GM19397 (cell line): ENCODE data around the gene ATXN7.

Experiments used
- ATAC-seq: cut with Tn5 transposase; IDR thresholded peaks from one replicate; pipeline ENCODE4 v1.9.1; 2021; ENCODE audit warnings: mild to moderate bottlenecking, moderate library complexity; ENCODE audit not compliant: unreplicated experiment

Gene ATXN7, protein sequence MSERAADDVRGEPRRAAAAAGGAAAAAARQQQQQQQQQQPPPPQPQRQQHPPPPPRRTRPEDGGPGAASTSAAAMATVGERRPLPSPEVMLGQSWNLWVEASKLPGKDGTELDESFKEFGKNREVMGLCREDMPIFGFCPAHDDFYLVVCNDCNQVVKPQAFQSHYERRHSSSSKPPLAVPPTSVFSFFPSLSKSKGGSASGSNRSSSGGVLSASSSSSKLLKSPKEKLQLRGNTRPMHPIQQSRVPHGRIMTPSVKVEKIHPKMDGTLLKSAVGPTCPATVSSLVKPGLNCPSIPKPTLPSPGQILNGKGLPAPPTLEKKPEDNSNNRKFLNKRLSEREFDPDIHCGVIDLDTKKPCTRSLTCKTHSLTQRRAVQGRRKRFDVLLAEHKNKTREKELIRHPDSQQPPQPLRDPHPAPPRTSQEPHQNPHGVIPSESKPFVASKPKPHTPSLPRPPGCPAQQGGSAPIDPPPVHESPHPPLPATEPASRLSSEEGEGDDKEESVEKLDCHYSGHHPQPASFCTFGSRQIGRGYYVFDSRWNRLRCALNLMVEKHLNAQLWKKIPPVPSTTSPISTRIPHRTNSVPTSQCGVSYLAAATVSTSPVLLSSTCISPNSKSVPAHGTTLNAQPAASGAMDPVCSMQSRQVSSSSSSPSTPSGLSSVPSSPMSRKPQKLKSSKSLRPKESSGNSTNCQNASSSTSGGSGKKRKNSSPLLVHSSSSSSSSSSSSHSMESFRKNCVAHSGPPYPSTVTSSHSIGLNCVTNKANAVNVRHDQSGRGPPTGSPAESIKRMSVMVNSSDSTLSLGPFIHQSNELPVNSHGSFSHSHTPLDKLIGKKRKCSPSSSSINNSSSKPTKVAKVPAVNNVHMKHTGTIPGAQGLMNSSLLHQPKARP

DNA sequence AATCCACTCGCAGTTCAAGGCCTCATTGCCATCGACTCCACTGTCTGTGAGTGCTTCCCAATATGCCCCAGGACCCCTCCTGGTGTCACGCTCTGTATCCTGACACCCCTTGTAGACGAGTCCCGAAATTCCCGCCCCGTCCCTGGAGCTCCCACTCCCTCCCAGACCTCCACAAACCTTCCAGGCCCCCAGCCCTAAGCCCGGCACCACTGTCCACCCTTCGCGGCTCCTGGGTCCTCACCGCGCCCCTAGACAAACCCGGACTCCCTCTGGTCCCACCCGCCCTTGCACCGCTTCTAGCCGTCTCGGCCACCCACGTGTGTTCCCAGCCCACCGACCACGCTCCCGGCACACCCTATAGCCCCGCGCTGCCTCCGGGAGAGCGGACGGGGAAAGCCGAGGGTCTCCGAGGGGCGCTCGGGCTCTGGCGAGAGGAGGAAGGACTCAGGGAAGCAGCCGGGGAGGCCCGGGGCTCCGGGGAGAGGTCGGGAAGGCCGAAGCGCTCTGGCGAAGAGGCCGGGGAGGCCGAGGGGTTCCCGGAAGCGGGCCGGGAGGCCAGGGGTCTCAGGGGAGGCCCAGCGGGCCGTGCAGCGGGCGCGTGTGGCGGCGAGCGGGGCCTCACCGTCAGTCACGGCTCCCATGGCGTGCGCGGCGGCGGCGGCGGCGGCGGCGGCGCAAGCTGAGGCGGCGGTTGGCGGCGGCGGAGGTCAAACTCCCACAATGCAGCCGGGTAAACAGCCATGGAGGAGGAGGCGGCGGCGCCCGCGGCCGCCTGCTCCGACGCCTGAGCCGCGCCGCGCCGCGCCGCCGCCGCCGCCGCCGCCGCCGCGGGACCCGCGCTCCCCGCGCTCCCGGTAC, at the start of gene ATXN7, which contains the start of gene THOC7:
ATXN7 (plus strand) TSS at position 718 of the 858 bp plus-strand sequence. CDS start 48,732 bp downstream, outside the sequence.
THOC7 (minus strand) TSS at position 656 of the 858 bp plus-strand sequence; CDS start at position 641, 15 bp downstream.
- ATAC-seq, result peak; percentile 79

GRCh38 chr3:63814237-63814636, 49.4 kb upstream of the ATXN7 start:
- ATAC-seq, result no peak

DNA sequence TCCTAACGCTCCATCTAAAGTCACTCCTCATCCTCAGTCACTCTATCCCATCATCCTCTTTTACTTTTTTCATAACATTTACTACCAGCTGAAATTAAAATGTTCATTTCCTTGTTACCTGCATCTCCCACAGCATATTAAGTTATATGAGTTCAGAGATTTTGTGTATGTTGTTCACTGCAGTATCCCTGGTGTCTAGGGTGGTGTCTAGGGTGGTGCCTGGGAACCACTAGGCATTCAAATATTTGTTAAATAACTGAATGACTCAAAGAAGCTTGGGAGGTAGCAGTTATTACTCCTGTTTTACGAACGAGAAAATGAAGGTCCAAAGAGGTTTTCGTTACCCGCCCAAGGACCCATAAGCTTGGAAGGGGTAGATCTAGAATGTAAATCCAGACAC, 46.4 kb upstream of the ATXN7 start:
- ATAC-seq, result no peak

GRCh38 chr3:63818282-63819150, 45.2 kb upstream of the ATXN7 start:
- peak; percentile 63 for ATAC-seq

DNA sequence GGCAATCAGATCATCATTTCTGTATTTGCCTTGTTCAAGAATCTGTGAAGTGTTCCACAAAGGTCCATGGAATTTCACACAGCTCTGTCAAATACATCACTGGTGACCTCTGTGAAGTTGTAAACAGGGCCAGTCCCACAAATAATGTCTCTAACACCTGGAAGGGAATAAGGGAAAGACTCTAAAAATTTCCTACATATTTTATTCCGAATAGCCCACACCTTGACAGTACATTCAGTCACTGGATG, 44.6 kb upstream of the ATXN7 start, which contains the start of gene C3orf49:
C3orf49 (plus strand) TSS at position 149 of the 248 bp plus-strand sequence. CDS start 173 bp downstream, outside the sequence.
- ATAC-seq, result no peak

DNA sequence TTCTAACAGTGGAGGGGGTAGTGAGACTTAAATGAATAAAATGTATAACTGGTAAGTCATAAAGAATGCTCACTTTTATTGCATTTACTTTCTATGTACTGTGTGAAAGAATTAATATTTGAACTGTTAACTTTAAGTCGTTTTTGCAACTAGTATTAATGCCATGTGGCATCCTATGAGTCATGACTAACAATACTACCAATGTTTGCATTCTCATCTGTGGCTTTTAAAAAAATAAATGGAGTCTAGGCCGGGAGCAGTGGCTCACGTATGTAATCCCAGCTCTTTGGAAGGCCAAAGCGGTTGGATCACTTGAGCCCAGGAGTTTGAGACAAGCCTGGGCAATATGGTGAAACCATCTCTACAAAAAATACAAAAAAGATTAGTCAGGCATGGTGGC, 39.4 kb upstream of the ATXN7 start:
- no peak for ATAC-seq

GRCh38 chr3:63830526-63830925, 33.1 kb upstream of the ATXN7 start:
- ATAC-seq, result no peak

DNA sequence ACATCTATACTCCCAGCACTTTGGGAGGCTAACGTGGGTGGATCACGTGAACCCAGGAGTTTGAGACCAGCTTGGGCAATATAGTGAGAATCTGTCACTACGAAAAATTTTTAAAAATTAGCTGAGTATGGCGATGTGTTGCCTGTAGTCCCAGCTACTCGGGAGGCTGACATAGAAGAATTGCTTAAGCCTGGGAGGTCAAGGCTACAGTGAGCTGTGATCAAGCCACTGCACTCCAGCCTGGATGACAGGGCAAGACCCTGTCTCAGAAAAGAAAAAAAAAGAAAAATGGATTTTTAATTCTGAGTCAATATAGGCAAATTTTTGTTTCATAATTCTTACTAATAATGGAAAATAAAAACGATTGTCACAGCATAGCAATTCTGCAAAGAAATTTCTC, 31.3 kb upstream of the ATXN7 start:
- no peak for ATAC-seq

GRCh38 chr3:63841704-63842103, 22.0 kb upstream of the ATXN7 start:
- ATAC-seq, result no peak

DNA sequence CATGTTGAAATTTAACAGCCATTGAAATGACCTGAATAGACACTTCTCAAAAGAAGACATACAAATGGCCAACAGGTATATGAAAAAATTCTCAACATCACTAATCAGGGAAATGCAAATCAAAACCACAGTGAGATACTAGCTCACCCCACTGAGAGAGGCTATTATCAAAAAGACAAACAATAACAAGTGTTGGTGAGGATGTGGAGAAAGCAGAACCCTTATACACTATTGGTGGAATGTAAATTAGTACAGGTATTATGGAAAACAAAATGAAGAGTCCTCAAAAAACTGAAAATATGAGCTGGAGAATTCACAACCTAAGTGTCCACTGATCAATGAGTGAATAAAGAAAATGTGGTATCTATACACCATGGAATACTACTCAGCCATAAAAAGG, 21.5 kb upstream of the ATXN7 start:
- ATAC-seq, result no peak

DNA sequence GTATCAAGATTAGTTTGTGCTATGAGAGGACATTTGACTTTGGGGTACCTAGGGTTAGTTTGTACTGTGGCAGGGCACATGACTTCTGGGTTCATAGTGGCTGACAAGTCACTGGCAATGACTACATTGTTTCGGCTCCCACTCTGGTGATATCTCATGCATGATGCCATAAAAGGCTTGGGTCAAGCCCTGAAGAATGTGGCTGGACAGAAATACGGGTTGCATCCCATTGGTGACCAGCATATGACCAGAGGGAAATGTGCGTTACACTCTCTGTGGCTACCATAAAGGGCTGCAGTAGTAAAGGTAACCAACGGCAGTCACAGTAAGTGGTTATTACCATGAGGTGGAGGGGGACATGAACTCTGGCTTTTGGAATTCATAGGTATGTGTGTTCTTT, 18.5 kb upstream of the ATXN7 start:
- ATAC-seq, result no peak

DNA sequence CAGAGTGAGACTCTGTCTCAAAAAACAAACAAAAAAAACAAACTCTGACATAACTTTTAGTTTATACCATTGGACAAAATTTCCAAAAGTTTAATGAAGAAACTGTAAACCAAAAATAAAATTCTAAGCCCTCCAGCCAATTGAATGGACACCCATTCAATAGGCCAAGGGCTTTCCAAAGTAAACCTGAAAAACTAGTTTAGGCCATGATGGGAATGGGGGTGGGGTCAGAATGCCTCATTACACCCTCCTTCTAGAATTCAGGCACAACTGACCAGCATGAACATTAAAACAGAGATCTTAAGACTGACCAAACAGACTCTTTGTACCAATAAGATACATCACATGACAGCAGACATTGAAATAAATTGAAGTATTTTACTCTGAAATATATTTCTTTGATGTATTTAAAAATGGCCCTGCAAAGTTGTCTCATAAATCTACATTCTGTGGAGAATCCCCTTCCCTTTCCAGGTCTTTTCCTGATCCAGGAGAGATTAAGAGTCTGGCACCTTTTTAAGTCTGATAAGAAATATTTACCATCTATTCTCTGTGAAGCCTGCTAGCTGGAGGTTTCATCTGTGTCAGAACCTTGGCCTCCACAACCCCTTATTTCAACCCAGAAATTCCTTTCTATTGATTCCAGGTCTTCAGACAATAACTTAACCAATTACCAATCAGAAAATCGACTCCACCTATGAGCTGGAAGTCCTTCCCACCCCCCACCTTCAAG, 15.8 kb upstream of the ATXN7 start:
- ATAC-seq, result no peak

DNA sequence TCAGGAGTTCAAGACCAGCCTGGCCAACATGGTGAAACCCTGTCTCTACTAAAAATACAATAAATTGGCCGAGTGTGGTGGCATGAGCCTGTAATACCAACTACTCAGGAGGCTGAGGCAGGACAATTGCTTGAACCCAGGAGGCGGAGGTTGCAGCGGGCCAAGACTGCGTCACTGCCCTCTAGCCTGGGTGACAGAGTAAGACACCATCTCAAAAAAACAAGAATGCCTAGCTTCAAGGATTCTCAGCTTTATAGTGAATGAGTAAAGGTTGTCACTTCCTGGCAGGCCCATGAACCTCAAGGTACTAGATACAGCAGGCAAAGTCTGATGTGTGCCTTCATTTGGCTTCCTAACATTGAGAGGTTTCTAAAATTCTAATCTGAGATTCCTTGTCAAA, 14.5 kb upstream of the ATXN7 start:
- ATAC-seq, result no peak

GRCh38 chr3:63851287-63851686, 12.4 kb upstream of the ATXN7 start:
- ATAC-seq, result no peak

DNA sequence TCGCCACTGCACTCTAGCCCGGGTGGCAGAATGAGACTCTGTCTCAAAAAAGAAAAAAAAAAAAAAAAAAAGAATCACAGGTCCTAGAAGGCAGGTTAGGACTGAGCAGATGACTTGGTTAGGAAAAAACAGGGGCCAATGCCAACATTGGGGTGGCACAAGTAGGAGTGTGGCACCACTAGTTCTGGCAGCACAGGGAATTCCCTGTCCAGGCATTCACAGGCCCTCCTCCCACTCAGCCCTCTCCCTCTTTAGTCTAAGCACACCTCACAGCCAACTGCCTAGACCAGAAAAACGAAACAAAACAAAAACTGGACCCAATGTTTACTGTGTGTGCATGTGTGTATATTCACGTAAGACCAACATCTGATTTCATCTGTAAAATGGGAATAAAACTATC, 10.6 kb upstream of the ATXN7 start:
- ATAC-seq, result no peak

DNA sequence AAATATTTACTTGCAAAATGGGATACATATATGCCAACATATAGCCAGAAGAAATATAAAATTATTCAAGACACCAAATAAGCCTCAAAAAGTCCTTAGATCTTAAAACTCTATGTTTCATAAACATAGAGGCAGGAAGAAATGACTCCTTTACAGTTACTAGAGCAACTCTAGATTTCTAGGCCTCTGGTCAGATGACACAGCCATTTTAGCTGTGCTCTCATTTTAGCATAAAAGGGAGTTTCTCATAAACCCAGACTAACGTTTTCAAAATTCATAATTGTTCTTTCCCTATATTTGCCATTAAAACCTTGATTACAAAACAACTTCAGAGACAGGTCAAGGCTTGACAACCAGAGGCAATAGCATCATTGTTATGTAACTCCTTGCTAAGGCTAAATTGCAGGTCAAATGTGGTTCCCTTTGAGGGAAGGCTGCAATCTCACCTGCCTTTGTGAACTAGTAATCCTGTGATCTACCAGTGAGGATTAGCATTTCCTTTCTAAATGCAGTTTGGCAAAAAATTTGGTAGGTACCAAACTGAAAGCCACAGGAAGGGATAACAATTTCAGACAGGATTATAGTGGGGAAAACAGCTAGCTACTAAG, 8.2 kb upstream of the ATXN7 start:
- ATAC-seq, result no peak

DNA sequence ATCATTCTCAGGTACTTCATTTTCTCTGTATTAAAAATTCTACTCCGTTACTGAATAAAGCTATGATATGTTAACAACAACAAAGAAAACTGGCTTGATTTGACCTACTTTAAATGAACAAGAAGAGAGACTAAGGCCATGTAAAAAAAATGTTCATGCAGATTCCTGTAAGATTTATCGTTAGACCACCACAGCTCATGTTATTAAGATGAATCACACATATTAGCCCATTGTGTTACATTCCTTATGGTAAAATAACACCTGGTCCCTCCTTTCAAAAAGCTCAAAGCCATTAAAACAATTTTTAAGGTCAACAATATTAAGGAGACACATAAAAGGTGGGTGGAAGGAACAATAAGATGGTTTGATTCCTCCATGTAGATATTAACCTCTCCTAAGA, 6.4 kb upstream of the ATXN7 start:
- no peak for ATAC-seq

DNA sequence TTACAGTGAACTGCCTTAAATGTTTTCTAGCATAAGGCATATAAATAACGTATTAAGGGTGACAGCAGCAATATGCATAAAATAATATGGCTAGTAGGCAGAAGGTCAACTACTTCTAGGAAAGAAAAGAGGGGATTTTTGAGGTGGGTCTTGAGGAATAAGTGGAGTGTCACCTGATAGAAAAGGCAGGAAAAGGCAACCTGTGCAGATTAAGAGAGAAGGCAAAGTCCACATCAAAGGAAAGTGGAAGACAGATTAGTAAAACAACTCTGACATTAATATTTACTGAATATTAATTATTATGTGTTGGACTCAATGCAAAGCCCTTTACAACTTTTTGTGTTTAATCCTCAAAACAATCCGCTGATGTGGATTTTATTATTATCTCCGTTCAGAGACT, 2.9 kb upstream of the ATXN7 start:
- no peak for ATAC-seq

- no peak for ATAC-seq
Measured at GRCh38 chr3:63861306-63861705, 2.4 kb upstream of the ATXN7 start.
